NT2/D1 (cell line): ENCODE measurements around the gene MED16.

Experiments
- SUZ12 ChIP-seq: IDR thresholded peaks from 2 replicates; pipeline ENCODE4 v1.6.1; 2011; ENCODE audit not compliant: insufficient read length, insufficient read depth; ENCODE audit errors: extremely low read depth
- YY1 ChIP-seq: IDR thresholded peaks from 2 replicates; pipeline ENCODE4 v1.6.1; 2011; ENCODE audit not compliant: insufficient read length, insufficient read depth
- ZNF274 ChIP-seq: IDR thresholded peaks from 2 replicates; pipeline ENCODE4 v1.6.1; 2011; ENCODE audit warnings: mild to moderate bottlenecking, low read depth, low read length

DNA sequence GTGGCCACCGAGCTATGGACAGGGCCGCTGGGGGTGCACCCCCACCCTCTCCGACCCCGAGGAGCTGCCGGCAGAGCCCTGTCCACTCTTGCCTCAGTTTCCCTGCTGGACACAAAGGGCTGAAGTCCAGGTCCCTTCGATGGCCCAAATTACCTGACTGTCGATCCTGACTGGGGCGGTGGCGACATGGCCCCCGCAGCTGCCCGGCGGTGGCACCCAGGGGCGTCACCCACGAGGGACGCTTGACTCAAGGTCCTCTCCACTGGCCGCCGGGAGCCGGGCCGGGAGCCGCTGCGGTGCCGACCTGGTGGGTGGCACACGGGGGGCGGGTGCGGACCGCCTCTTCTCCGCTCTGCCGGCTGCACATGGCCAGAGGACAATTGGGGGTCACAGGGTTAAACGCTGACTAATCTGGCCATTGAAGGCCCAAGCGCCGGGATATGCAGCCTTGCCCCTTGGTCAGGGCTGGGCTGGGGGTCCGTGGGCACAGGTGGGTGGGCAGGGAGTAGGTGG is 49.2 kb upstream of the MED16 start:
- TF ChIP-seq YY1 = no peak
- TF ChIP-seq SUZ12 = no peak
- TF ChIP-seq ZNF274 = no peak
